HG02938 (cell line): Measurements from ENCODE around the gene MAMDC4.
"Not testable (repeated sequence)": the region's sequence is repeated elsewhere in the genome, so short reads cannot be mapped to it uniquely, and the experiment has no call there.

Experiments used
- ATAC-seq: cut with Tn5 transposase; IDR thresholded peaks from one replicate; pipeline ENCODE4 v1.9.1; 2021; ENCODE audit warnings: mild to moderate bottlenecking, moderate library complexity; ENCODE audit not compliant: unreplicated experiment

The MAMDC4 gene

DNA sequence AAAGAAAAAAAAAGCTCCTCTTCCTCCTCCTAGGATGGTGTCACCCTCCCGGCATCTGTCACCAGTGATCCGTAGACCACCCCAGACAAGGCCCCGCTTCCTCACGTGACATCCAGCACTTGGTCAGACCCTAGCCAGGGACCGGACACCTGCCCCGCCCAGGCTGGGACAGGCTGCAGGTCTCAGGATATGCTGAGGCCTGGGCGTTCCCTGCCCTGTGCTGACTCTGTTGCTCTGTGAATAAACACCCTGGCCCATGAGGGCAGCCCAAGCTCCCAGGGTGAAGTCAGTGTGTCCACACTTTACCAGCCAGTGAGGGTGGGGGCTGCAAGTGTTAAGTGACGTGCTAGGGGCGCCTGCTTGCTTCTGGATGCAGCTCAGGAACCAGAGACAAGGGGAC, 8.4 kb downstream of the MAMDC4 start:
- no peak for ATAC-seq

DNA sequence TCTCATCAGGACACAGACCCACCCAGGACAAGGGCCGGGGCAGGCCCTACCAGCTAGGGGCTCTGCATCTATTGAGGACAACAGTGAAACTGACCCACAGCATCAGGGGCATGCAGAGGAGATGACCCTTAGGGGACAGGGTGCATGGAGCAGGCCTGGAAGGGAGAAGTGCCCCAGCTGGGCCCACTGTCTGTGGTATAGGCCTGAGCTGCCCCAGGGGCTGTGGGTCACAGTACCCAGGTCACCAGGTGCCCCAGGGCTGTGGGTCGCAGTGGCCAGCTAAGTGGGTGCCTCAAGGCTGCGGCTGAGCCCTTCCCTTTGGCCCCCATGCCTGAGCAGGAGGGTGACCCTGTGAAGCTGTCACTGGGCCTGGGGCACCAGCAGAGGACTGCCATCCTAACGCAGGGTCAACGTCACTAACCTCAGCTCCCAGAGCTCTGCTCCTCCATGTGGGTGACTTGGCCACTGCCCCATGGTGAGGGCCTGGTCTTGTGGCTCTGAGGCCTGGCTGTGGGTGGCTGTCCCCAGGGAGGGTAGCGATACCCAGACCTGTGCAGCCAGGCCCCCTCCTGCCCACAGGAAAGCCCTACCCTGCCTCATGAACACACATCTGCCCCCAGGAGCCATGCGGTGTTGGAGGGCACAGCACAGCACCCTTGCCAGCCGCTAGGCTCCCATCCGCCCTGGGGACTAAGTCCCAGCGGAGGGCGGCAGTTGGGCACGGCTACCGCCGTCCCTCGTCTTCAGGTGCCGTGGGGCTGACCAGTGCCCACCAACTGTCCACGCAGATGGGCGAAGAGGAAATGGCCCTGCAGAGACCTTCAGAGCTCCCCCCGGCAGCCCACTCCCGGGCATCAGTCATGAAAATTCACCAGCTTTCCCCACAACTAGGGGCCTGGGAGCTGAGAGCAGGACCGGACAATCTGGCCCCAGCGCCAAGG, 9.1 kb downstream of the MAMDC4 start:
- ATAC-seq: no peak

DNA sequence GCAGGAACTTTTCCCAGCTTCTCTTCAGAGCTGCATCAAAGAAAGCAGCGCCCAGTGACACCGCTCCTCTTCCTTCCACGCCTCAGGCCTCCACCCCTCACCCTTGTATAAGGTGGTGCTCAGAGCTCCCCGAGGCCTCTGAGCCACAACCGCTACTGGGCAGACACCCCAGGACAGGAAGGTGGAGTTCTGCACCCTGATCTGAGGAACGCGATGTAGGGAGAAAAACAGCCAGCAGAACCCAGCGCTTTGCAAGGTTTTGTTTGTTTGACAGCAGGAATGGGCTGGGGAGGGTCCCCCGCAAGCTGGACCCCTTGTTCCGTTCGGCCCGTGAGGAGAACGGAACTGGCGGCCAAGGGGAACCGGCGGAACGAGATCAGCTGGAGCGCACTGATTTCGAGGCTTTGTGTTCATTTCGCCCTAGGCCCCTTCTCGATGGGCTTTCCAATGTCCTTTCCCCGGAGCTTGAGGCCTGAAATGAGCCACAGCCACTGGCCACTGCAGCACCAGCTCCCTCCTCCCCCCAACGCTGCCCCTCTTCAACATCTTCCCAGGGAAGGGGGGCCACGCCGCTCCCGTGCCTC, 9.8 kb downstream of the MAMDC4 start:
- no peak for ATAC-seq

DNA sequence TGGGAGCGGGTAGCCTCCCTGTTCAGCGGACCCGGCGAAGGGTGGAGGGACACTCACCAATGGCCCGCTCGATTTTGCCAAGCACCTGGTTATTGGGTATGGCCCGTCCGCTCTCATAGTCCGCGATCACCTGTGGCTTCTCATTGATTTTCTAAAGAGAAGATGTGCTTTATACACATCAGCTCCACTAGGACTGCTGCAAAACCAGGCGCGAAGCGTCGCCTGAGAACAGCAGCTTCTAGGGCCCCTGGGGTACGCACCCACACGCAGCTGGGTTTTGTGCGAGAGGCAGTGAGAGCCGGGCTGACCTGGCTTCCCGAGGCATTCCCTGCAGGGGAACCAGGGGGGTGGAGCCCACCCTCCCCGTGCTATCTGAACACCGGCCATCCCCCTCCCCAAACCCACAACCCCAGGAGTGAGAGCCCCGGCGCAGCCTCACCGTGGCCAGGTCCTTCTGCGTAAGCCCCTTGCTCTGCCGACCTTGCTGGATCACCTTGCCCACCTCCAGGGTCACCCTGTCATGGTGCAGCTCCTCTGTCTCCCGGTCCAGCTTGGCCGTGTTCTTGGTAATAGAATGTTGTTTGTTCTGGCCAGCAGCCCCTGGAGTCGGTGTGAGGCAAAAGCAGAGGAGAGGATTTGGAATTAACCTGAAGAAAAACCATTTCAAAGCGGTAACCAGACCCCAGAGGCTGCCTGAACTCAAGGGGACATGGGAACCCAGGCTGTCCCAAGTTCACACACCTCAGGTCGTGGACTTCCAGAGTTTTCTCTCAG, 10.9 kb downstream of the MAMDC4 start:
- no peak for ATAC-seq

DNA sequence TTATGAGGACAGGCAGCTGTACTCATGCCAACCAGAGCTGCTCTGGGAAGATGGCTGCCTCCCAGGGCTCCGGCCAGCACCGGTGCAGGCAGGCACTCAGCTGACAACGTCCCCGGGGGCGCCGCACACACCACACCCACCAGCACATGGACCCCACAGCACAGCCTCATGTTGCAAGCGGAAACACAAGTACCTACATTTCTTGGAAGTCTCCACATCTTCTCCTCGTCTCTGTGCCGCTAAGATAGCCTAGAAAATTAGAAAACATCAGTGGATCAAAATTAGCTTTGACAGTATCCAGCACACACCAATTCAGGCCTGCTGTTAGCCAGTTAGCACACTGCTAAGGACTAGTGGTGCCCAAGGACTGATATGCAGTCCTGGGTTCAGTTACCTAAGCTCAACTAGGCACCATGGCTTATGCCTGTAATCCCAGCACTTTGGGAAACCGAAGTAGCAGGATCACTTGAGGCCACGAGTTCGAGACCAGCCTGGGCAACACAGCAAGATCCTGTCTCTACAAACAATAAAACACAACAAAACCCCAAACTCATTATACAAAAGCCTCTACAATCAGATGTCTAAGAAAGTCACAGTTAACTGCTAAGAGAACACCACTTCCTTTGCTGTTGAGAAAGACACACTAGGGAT, 11.6 kb downstream of the MAMDC4 start:
- no peak for ATAC-seq

DNA sequence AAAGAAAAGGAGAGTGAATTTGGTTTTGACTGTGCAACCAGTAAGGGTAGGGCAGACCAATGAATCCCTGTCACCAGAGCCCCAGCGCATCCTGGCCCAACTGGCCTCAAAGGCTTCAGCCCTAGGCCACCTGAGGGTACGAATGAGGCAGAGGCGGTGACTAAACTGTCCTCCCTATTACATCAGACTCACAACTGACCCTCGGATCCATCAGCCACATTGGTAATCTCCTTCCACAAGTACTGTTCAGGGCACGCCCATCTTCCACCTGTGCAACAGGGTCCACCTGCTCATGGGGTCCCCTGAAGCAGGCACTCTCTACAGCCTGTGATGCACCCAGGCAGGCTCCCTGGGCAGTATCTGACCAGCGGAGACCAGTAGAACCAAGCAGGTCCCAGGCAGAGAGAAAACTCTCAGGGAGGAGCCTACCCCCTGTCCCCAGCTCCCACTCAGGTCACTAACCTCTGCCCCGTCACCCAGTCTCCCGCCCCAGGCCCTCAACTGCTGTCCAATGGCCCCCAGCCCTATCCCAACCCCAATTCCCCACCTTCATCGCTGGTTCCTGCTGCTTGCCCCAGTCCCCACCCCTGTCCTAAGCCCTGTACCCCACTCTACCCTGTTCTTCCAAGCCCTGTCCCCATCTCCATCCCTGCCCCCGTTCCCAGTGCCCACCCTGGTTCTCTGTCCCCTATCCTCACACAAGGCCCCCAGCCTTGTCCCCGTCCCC, 13.1 kb downstream of the MAMDC4 start:
- ATAC-seq: no peak

DNA sequence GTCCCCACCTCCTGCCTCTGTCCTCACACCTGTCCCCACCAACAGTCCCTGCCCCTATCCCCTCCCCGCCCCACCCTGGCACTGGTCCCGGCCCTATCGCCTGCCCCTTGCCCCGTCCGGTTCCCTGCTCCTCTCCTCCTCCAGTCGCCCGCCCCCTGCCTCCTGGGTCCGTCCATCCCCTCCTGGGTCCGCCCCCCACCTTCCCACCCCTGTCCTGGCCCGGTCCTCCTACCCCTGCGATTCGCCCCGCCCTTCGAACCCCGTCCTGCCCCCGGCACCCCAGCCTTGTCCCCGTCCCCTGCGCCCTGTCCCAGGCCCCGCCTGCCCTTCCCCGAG, 13.6 kb downstream of the MAMDC4 start:
- no peak for ATAC-seq

DNA sequence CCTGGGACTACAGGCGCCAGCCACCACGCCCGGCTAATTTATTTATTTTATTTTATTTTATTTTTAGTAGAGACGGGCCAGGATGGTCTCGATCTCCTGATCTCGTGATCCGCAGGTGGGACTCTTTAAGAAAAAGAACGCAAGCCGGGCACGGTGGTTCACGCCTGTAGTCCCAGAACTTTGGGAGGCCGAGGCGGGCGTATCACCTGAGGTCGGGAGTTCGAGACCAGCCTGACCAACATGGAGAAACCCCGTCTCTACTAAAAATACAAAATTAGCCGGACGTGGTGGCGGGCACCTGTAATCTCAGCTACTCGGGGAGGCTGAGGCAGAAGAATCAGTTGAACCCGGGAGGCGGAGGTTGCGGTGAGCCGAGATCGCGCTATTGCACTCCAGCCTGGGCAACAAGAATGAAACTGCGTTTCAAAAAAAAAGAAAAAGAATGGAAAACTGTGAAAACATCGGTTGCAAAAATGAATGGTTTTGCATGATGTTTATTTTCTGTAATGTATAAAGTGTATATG, 14.8 kb downstream of the MAMDC4 start:
- ATAC-seq: not testable (repeated sequence)

DNA sequence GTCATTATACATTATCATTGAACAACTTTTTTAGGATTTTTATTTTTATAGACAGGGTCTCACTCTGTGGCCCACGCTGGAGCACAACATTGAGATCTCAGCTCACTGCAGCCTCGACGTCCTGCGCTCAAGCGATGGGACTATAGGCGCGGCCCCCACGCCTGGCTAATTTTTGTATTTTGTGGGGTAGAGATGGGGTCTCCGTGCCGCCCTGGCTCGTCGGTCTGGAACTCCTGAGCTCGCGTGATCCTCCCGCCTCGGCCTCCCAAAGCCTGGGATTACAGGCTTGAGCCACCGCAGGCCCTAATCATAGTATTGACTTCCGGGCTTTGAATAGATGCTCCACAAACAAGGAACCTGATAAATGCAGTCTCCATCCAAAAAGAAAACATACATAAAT, 15.3 kb downstream of the MAMDC4 start:
- ATAC-seq: no peak

DNA sequence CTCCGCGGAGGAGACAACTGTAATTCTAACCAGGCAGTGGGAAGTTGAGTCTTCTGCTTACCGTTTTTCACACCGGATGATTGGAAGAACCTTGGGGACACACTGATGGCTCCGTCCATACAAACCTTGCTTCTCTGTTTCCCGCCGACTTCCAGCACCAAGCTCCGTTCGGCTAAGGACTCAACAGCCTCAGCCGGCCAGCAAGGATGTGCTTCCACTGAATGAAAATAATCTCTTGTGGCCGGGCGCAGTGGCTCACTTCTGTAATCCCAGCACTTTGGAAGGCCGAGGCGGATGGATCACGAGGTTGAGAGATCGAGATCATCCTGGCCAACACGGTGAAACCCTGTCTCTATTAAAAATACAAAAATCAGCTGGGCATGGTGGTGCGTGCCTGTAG, 15.8 kb downstream of the MAMDC4 start:
- no peak for ATAC-seq

DNA sequence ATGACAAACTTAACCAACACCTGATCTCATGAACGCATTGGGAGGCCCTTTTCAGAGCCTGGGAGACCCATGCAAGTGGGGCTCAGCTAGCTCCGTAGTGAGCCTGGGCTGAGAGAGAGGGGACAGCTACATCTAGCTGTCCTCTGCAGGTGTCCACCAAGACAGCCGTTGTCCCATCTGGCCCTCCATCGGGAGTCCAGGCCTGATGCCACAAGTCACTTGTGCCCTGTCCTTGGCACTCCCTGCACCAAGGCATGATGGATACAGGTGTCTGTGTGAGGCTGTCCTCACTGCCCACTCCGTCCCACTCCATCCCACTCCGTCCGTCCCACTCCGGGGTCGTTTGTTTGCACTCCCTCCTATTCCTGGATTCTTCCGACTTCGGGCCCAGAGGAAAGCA, 16.5 kb downstream of the MAMDC4 start:
- ATAC-seq: no peak

DNA sequence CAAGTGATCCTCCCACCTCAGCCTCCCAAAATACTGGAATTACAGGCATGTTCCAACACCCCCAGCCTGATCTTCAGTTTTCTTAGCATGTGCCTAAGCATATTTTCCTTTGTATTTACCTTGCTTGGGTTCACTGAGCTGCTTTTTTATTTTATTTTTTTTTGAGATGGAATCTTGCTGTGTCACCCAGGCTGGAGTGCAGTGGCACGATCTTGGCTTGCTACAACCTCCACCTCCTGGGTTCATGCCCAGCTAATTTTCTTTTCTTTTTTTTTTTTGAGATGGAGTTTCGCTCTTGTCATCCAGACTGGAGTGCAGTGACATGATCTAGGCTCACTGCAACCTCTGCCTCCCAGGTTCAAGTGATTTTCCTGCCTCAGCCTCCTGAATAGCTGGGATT, 17.5 kb downstream of the MAMDC4 start:
- ATAC-seq: not testable (repeated sequence)

DNA sequence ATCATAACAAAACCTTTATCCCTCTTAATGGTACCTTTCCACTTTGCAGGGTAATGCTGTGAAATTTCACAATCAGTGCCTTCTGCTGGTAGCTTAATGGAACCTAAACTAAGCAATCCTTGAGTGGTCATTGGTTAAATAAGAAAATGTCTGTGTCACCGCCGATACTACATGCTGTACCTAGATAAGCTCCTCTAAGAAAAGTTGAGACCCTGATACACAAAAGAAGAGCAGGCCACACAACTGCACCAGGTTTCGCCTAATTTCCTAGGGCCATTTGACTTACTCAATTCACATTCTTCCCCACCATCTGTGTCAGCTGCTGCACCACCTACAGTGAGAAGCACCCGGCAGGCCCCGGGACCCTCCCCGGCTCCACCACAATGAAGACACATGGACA, 23.0 kb downstream of the MAMDC4 start:
- no peak for ATAC-seq

DNA sequence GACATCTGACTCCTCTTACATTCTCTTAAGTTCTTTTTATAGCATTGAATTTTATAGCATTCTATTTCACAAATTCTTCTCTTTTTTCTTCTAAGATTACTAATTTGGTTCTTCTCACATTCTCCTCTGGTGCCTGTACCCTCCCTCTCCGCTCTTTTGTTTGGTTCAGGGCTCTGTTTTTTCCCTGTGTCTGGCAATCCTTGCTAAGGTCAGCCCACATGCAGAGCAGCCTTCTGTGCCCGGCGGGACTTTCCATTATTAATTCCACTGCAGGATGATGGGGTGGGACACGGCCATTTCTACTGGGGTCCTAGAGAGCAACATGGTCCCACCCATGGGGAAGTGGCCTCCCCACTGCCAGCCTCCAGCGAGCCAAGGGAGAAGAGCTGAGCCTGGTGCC, 24.3 kb downstream of the MAMDC4 start:
- ATAC-seq: no peak

DNA sequence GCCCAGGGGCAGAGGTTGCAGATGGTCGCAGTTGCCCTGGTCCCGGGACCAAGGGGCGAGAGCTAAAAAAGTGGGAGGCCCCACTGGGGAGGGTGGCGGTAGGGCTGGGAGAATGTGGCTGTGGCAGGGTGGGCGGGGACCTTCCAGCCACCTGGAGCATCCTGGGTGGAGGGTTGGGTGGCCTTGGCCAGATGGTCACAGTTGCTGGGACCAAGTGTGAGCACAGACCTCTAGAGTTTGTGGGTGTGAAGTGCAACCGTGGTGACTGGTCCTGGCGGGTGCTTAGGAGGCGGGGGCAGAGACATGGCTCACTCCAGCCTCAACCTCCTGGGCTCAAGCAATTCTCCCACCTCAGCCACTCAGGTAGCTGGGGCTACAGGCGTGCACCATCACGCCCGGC, 28.5 kb downstream of the MAMDC4 start:
- ATAC-seq: no peak

DNA sequence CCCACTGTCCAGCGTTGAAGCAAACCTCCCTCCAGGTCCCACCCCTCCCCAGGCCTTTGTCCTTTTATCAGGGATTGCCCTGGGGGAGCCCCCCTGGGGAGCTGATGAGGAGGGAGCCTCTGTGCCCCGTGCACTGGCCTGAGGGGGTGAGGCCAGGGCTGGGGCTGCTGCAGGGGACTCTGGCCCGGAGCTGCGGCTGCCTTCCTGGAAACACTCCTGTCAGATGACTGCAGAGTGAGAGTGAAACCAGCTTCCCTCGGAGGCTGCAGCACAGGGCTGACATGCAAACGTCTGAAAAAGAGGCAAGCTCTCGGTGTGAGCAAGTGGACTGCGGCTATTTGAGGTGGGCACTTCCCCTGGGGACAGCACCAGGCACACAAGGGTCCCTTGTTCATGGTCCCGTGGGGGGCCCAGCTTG, 29.6 kb downstream of the MAMDC4 start:
- no peak for ATAC-seq

DNA sequence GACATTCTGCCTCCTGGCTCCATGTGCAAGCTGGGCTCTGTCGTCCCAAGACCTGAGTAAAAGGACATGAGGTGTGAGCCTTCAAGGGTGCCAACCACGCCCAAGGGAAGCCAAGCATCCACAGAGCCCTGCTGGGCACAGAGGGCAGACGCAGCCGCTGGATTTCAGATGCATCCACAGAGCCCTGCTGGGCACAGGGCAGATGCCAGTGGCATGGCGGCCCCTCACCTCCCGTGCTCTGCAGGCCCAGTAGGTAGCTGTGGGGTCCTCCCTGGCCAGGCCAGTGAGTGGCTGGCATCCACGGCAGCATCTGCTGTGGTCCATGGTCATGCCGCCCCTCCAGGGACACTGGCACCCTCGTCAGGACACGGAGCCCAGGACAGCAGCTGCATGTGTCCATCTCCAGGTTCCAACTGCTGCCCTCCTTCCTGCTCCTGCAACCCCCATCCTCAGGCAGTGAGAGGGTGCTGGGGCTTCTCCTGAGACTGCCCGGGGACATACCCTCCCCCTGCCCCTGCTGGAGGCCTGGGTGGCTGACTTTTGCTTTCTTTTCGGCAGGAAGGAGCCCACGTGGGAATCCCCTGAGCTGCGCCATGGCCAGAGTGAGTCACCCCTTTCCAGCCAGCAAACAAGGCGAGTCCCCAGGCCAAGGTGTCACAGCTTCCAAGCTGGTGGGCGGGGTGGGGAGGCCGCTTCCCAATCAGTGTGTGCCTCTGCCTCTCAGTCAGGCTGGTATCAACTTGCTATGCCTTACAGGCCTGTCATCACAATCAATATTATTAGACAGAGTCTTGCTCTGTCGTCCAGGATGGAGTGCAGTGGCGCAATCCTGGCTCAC, 30.2 kb downstream of the MAMDC4 start:
- no peak for ATAC-seq

DNA sequence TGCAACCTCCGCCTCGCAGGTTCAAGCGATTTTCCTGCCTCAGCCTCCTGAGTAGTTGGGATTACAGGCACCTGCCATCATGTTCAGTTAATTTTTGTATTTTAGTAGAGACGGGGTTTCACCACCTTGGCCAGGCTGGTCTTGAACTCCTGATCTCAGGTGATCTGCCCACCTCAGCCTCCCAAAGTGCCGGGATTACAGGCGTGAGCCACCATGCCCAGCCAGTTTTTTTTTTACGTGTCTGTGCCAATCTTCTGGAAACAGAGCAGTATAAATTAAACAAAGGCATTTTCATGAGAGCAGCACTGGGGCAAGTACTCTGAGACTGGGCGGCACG, 30.8 kb downstream of the MAMDC4 start:
- not testable (repeated sequence) for ATAC-seq

DNA sequence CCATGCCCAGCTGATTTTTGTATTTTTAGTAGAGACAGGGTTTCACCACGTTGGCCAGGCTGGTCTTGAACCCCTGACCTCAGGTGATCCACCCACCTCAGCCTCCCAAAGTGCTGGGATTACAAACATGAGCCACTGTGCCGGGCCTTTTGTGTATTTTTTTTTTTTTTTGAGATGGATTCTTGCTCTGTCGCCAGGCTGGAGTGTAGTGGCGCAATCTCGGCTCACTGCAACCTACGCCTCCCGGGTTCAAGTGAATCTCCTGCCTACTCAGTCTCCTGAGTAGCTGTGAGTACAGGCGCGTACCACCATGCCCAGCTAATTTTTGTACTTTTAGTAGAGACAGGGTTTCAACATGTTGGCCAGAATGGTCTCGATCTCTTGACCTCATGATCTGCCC, 31.5 kb downstream of the MAMDC4 start:
- ATAC-seq: not testable (repeated sequence)
